HG02870 (cell line): ENCODE data around the gene BUD23.
"Not testable (repeated sequence)": the region's sequence is repeated elsewhere in the genome, so short reads cannot be mapped to it uniquely, and the experiment has no call there.

Source experiments
- ATAC-seq: cut with Tn5 transposase; IDR thresholded peaks from one replicate; pipeline ENCODE4 v1.9.1; 2021; ENCODE audit warnings: mild to moderate bottlenecking, moderate library complexity; ENCODE audit not compliant: unreplicated experiment

Gene BUD23

DNA sequence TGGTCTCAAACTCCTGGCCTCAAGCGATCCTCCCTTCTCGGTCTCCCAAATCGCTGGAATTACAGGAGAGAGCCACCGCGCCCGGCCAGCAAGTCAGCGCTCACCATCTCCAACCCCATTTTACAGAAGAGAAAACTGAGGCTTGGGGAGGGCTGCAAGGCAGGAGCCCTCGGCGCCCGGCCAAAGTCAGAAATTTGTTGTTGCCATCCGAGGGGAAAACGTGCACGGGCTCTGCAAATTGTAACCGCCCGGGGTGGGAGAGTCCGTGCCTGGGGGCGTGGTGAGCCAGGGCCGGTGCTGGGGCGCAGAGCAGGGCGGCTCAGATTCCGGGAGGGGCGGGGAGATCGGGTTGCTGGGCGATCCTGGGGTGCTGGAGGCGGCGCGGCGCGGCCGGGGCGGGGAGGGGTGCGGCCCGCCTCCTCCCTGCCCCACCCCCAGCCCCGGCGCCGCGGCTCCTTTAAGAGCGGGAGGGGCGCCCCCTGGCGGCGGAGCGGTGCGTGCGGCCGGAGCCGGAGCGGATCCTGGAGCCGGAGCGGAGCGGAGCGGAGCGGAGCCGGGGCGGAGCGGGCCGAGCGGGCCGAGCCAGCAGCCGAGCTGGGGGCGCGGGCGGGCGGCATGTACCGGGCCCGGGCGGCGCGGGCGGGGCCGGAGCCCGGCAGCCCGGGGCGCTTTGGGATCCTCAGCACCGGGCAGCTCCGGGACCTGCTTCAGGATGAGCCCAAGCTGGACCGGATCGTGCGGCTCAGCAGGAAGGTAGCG, 15.9 kb upstream of the BUD23 start, which contains the start of gene VPS37D:
Gene VPS37D, plus strand, starts transcription at position 488 of the 759 bp plus-strand sequence. Its CDS starts 128 bp downstream, at position 616.
- peak; percentile 89 for ATAC-seq

DNA sequence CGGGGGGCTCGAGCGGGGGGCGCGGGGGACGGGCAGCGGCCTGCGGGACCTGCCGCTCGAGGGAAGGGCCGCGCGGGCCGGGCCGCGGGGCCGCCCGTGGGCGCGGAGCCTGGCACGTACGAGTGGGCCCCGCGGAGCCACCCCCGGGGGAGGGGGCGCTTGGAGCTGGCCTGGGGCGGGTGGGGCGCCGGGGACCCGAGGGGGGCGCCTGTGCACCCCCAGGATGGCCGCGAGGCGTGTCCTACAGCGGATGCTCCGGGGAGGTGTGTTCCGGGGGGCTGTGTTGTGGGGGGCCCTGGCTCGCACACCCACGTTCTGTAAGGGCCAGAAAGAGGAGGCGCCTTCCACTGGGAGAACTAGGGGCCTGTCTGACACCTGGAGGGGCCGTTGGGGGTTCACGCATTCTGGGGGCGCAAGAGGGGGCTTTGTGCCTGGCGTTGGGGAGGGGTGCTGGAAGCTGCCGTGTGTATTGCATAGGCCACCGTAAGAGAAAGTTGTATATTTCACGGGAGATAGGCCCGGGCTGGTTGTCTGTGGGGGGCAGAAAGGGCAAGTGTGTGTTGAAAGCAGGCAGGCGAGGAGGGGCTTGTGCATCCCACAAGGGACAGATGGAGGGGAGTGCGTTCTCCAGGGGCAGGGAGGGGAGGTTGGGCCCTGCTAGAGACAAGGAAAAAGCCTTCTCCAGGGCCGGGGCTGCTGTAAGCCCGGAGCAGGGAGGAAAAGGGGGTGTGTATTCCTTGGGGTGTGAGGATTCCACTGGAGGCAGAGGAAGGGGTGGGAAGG, 15.1 kb upstream of the BUD23 start:
- no peak for ATAC-seq

DNA sequence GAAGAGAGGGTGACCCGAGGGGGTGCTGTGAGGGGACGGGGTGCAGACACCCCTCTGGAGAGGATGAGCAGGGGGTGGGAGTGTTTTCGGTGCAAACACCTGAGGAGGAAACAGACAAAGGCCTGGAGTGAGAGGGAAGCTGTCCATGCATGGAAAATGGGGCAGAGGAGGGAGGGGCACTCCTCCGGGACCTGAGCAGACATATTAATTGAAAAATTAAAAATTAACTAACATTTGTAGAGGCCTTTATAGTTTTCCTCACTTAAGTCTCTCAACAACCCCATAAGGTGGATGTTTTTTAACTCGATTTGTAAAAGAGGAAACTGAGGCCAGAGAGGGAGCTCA, 14.5 kb upstream of the BUD23 start:
- no peak for ATAC-seq

DNA sequence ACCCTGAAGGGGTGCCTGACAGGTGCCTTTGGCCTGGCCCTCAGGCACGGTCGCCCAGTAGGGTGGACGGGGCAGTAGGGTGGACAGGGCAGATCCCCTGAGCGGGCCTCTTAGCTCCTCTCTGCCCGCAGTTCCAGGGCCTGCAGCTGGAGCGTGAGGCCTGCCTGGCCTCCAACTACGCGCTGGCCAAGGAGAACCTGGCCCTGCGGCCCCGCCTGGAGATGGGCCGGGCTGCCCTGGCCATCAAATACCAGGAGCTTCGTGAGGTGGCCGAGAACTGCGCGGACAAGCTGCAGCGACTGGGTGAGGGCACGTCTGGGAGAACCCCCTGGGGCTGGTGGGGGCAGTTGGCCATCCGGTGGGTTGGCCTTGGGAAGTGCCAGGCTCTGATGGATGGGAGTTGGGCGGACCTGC, 14.1 kb upstream of the BUD23 start:
- ATAC-seq, result no peak

DNA sequence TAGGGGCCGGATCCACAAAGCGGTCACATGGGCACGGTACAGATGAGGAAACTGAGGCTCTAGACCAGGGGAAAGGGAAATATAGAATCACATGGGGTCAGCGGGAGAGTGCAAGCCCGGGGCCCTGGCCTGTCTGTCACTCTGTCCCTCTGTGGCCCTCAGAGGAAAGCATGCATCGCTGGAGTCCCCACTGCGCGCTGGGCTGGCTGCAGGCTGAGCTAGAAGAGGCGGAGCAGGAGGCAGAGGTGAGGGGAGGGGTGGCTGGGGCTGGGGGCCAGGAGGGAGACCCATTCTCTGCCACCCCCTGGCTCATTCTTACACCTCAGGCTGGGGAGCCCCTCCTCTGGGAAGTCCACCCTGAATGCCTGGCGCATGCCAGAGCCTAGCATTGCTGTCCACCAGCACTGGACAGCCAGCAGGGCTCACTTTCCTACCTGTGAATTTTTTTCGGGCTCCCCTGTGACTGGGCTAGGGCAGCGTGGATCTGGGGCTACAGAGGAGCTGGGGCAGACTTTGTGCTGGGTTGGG, 13.5 kb upstream of the BUD23 start:
- no peak for ATAC-seq

DNA sequence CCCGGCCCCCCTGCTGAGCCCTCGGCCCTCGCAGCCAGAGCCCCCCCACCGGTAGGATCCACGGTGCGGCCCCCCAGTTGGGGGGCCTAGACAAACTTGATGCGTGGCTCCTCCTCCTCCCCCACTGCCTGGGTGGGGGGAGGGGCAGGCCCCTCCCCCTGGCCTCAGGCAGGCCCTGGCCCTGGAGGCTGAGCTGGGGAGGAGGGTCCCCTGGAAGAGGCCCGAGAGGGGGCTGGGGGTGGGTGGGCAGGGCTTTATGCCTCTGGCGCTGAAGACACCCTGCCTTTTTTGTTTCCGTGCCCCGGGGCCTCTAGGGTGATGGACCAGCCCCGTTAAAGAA, 12.1 kb upstream of the BUD23 start:
- no peak for ATAC-seq

DNA sequence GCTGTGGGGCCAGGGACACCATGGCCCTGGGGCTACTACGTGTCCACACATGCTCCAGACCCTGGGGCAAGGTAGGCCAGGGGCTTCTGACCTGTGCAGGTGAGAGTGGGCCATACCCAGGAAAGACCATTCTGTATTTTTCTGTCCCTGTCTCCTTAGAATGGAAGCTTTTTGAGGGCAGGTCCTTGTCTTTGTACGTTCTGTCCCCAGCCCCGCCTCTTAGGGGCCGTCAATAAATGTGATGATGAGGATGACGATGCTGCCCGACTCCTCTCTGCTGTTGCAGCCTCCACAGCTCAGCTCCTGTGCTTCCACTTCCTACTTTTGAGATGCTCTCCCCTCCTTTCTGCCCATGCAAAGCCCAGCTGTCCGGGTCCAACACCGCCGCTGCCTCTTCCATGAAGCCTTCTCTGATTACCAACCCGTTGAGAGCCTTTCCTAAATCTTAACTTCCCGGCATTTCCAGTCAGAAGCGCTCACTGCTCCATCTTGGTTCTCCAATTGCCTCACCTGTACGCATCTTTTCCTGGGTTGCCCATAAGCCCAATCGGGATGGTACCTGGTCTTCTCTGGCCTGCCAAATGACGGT, 11.4 kb upstream of the BUD23 start:
- no peak for ATAC-seq

DNA sequence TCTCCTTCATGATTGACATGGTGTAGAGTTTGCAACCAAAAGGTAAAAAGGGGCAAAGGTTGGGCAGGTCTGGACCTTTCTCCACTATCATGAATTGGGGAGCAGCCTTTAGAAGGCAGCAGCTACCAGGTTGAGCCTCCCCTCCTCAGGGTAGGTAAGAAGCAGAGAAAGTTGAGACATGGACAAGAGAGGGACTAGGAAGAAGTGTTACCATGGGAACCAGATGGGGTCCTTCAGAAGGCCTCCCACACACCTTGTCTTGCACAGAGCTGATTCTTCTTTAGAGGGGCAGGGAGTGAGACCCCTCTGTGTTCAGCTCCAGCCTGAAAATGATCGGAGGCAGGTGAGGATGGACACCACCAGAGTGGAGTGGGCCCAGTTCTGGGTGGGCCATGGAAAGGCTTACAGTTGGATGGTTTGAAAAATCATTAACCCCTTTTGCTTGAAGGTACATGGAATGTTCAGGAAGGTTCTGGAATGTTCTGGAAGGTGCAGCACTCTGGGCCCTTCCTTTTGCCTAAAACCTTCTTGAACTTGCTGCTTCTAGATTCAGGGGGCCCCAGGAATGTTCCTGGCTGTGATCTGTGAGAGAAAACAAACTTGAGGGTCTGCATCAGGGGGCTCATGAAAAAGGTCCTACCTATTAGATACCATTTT, 8.8 kb upstream of the BUD23 start:
- no peak for ATAC-seq

DNA sequence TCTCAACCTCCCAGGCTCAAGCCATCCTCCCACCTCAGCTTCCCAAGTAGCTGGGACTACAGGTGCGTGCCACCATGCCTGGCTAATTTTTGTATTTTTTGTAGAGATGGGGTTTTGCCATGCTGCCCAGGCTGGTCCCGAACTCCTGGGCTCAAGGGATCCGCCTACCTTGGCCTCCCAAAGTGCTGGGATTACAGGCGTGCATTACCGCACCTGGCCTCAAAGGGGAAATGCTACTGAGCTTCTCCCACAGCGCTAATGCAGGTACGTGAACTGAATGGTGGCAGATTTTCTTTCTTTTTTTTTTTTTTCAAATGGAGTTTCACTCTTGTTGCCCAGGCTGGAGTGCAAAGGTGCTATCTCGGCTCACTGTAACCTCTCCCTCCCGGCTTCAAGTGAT, 7.3 kb upstream of the BUD23 start:
- ATAC-seq, result not testable (repeated sequence)

DNA sequence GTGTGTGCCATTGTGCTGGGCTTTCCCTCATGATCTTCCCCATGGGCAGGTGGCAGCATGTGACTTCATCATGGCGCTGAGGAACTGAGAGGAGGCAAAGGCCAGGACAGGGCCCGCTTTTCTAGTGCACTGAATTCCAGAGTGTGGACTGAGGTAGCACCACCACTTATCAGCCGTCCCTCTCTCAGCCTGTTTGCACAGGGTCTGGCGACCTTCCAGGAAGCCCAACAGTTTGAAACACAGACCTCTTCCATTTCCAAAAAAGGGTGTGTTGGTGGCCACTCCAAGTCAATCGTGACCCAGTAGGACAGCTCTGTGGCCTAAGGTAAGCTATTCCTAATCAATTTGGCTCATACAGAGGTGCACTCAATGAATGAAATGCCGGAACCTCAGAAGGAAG, 4.5 kb upstream of the BUD23 start:
- no peak for ATAC-seq

DNA sequence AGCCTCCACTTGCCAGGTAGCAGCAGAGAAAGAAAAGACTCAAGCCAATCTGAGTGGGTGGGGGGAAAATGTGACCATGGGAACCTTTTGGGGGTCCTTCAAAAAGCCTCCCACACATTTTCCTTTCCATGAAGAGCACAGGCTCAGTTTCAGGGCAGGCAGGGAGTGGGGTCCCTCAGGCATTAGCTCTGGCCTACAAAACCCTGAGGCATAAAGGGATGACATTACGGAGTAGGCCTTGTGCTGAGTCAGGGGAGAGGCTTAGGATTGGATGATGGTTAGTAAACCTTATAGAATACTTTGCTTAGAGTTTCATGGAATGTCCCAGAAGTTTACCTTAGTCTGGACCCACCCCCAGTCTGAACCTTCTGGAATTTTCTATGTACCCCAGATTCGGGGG, 3.7 kb upstream of the BUD23 start:
- ATAC-seq, result no peak

DNA sequence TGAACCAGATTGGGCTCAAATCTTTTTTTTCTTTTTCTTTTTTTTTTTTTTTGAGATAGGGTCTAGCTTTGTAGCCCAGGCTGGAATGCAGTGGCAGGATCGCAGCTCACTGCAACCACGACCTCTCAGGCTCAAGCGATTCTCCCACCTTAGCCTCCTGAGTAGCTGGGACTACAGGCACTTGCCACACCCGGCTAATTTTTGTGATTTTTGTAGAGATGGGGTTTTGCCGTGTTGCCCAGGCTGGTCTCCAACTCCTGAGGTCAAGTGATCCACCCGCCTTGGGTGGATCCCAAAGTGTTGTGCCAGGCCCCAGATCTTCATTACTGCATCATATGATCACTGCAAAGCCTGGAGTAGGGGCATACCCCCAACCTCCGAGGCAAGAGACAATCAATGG, 2.9 kb upstream of the BUD23 start:
- no peak for ATAC-seq

DNA sequence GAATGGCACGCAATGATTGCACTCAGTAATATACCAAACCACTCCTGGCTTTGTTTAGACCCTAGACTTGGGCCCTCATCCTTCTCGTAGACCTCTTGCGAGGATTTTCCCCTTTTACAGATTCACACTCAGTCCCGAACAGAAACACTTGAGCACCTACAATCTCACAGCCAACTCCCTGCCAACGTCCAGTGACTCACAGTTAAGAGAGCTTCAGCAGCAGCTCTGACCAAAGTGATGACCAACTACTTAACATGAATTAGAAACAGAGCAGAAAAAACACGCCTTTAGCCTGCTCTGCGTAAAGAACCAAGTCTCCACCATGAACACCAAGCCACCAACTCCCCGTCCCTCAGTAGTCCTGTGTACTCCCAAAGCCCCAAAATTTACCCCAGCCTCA, 2.4 kb upstream of the BUD23 start:
- ATAC-seq, result no peak

DNA sequence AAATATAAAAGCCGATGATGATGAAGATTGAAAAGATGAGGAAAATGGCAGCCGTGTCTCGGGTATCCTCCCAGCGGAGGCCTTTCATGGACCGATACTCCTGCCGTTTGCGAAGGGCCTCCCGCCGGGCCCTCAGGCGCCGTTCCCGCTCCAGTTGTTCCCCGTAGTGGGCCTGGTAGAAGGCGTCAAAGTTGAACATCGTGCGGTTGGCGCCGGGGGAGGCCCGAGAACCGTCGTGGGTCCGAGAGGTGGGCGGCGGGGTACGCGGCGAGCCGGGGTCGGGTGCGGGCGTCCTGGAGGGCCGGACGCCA, 697 bp upstream of the BUD23 start:
- peak; percentile 5 for ATAC-seq

DNA sequence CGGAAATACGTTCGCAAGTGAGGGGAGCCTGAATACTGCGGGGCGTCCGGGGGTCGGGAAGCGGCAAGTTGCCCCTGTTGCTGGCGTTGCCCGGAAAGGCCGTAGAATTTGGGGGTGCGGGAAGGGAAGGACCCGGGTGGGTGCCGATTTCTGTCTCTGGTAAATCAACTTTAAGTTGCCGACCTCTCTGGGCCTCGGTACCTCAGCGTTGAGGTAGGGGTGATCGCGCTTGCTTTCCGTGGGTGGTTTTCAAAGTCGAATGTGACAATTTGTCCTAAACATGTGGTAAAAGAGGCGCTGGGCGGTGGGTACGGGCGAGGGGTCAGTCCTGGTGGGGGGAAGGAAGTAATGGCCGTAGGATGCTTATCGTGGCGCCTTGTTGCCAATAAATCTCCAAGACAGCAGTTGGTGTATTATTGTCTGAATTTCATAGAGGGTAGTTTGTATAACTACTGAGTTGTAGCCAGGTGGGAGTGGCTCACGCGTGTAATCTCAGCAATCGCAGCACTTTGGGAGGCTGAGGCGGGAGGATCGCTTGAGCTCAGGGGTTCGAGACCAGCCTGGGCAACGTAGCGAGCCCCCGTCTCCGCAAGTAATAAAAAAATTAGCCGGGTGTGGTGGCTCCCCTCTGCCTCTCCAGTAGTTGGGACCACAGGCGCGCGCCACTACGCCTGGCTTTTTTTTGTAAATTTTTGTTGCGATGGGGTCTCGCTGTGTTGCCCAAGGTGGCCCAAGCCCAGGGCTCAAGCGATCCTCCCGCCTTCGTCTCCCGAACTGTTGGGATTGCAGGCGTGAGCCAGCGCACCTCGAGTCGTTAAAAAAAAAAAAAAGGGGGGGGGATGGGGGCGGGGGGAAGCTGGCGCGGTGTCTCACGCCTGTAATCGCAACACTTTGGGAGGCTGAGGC, 644 bp downstream of the BUD23 start:
- ATAC-seq, result no peak

DNA sequence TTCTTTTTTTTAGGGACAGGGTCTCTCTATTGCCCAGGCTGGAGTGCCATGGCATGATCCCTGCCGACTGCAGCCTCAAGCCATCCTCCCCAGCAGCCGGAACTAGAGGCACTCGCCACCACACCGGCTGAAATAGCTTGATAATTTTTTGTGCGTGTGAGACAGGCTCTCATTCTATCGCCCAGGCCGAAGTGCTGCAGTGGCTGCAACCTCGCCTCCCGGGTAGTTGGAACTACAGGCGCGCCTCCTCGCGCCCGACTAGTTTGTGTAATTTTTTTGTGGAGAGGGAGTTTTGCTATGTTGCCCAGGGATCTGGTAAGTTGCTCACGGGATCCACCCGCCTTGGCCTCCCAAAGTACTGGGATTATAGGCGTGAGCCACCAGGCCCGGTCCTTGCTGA, 1.9 kb downstream of the BUD23 start:
- ATAC-seq, result no peak

DNA sequence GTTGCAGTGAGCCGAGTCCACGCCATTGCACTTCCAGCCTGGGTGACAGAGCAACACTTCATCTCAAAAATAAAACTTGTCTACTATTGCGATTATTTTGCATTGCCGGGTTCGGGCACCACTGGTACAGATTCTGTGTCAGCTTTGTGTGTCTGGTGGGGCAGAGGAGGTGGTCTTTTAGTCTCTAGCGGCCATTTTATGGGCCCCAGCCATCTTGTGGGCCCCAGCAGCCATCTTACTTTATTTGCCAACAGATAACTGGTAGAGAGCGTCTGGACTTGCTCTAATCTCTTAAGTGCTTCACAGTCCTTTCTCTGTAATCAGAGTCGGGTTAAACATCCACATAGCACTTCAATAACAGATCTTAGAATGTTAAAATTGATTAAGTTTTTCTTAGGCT, 4.9 kb downstream of the BUD23 start:
- no peak for ATAC-seq

DNA sequence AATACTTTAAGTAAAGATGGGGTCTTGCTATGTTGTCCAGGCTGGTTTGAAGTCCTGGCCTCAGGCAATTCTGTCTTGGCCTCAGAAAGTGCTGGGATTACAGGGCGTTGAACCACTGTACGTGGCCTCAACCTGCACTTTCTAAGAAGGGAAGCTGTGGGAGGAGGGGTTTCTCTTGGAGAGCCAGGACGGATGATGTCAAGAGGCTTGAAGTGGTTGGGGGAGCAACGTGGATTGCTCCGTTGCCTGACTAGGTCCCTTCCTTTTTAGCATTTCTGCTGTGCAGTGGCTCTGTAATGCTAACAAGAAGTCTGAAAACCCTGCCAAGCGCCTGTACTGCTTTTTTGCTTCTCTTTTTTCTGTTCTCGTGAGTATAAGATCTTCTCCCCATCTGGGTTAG, 7.2 kb downstream of the BUD23 start:
- no peak for ATAC-seq

DNA sequence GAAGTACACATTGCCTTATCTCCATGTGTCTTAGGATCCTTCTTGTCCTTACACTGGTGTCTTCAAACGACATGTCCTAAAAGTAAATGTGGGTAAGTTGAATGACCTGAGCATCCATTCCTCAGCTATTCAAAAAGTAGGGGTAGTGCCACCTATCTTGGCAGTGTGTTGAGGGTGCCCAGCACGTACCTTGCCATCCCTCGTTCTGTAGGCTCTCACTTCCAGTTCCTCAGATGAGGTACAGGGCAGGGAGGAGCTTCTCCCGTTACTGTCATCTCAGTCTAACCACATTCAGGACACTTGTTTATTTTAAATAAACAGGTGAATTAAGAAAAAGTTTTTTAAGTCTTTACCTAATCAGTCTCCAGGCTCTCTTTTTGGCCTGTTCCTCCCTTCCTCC, 13.0 kb downstream of the BUD23 start:
- no peak for ATAC-seq

DNA sequence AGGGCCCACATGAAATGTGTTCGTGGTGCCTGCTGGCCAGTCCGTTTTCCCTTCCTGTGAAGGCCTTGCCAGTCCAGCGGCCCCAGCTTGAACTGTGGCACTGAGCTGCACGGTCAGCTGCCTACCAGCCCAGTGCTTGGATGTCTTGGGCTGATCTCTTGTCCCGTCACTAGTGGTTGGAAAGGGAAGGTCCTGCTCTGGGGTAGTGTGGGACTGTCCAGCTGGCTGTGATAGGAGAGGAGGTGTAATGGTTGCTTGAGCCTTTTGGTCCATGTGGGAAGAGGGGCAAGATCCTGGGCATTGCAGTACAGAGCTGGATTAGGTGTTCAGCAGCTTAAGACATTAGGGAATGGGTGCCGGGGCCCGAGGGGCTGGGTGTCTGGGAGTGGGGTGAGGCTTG, 15.0 kb downstream of the BUD23 start:
- ATAC-seq, result no peak
